ENCODE measurements around the gene PARD3. TPM values are rescaled to one million over a fixed set of nuclear protein-coding genes. Genes with fewer than 3 reads are reported as not detected.
"Not testable (repeated sequence)": the region's sequence is repeated elsewhere in the genome, so short reads cannot be mapped to it uniquely, and the experiment has no call there.

Gene PARD3
- total and polyA plus RNA-seq, 2 donors from 2014 or later, result 21.1 to 47.5 TPM

GRCh38 chr10:34744590-34744989, 70.5 kb downstream of the PARD3 start:
- FAIRE-seq (no peak), DNase-seq (no peak)
- H3K4me1 ChIP-seq (ENCODE audit: control insufficient read depth in 2 of 3, insufficient read depth in 2 of 3, low read depth in 1 of 3, low read length in 3 of 3), result peaks cover 0 to 15% (median 10%) of the 10 kb centered on the region in 3 donors
- no peaks in the 10 kb centered on the region for H3K9me3 ChIP-seq (ENCODE audit: control insufficient read depth in 2 of 3, insufficient read depth in 1 of 3, low read length in 3 of 3)
- no peaks in the 10 kb centered on the region for H3K36me3 ChIP-seq (ENCODE audit: control insufficient read depth in 2 of 3, insufficient read depth in 3 of 3, low read length in 3 of 3)
- TF ChIP-seq CTCF (IDR thresholded peaks at IDR 0.05; ENCODE audit: borderline replicate concordance, extremely low read depth, insufficient read depth), result no peak
- no peaks in the 10 kb centered on the region for H3K27me3 ChIP-seq (ENCODE audit: control insufficient read depth, insufficient read depth, low read length)
- intact Hi-C loops (cut with DNase I), result no loop called here
- no peak overlapping the region for H3K9ac ChIP-seq (ENCODE audit: low read length in 3 of 3)
- H3K27ac ChIP-seq (ENCODE audit: low read depth in 2 of 2, low read length in 2 of 2), result no peak overlapping the region
- no peak overlapping the region for H3K4me3 ChIP-seq (ENCODE audit: low read length in 3 of 3)

- Histone ChIP-seq H3K27me3 (ENCODE audit: control insufficient read depth, insufficient read depth, low read length) (no peaks in the 10 kb centered on the region), H3K27ac (ENCODE audit: low read depth in 2 of 2, low read length in 2 of 2) (no peak overlapping the region), H3K9ac (ENCODE audit: low read length in 3 of 3) (no peak overlapping the region), H3K4me3 (ENCODE audit: low read length in 3 of 3) (no peak overlapping the region), H3K9me3 (ENCODE audit: control insufficient read depth in 2 of 3, insufficient read depth in 1 of 3, low read length in 3 of 3) (no peaks in the 10 kb centered on the region), H3K4me1 (ENCODE audit: control insufficient read depth in 2 of 3, insufficient read depth in 2 of 3, low read depth in 1 of 3, low read length in 3 of 3) (peaks cover 0 to 17% (median 12%) of the 10 kb centered on the region in 3 donors), H3K36me3 (ENCODE audit: control insufficient read depth in 2 of 3, insufficient read depth in 3 of 3, low read length in 3 of 3) (no peaks in the 10 kb centered on the region)
- intact Hi-C loops (cut with DNase I), result no loop called here
- no peak for FAIRE-seq
- no peak for TF ChIP-seq CTCF (IDR thresholded peaks at IDR 0.05; ENCODE audit: borderline replicate concordance, extremely low read depth, insufficient read depth)
- DNase-seq, result no peak
These were observed 71.3 kb downstream of the PARD3 start for GRCh38 chr10:34743814-34744213.

DNA sequence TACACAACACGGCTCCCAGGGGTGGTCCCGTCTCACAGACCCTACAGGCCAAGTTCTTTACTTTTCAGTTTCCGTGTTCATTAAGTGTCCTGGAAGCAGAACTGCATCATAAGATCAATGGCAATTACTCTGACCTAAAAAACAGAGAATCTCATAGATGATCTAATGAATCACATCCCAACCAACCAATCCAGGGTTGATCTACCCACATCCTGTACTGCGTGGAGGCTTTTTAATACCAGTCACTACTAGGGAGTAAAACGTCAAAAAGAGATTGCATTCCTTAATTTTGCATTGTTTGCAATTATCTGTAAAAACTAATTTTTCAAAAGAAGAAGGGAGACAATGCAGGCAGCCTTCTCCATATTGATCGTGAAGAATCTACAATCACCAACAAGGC, 72.6 kb downstream of the PARD3 start:
- Histone ChIP-seq H3K4me3 (ENCODE audit: low read length in 3 of 3) (no peak overlapping the region), H3K27me3 (ENCODE audit: control insufficient read depth, insufficient read depth, low read length) (no peaks in the 10 kb centered on the region), H3K9me3 (ENCODE audit: control insufficient read depth in 2 of 3, insufficient read depth in 1 of 3, low read length in 3 of 3) (no peaks in the 10 kb centered on the region), H3K36me3 (ENCODE audit: control insufficient read depth in 2 of 3, insufficient read depth in 3 of 3, low read length in 3 of 3) (no peaks in the 10 kb centered on the region), H3K4me1 (ENCODE audit: control insufficient read depth in 2 of 3, insufficient read depth in 2 of 3, low read depth in 1 of 3, low read length in 3 of 3) (peaks cover 0 to 23% (median 11%) of the 10 kb centered on the region in 3 donors), H3K9ac (ENCODE audit: low read length in 3 of 3) (no peak overlapping the region), H3K27ac (ENCODE audit: low read depth in 2 of 2, low read length in 2 of 2) (no peak overlapping the region)
- TF ChIP-seq CTCF (IDR thresholded peaks at IDR 0.05; ENCODE audit: borderline replicate concordance, extremely low read depth, insufficient read depth), result no peak
- FAIRE-seq, result no peak
- intact Hi-C loops (cut with DNase I), result no loop called here
- no peak for DNase-seq

GRCh38 chr10:34741087-34741486, 74.0 kb downstream of the PARD3 start:
- H3K27me3 ChIP-seq (ENCODE audit: control insufficient read depth, insufficient read depth, low read length); H3K27ac ChIP-seq (ENCODE audit: low read depth in 2 of 2, low read length in 2 of 2); H3K36me3 ChIP-seq (ENCODE audit: control insufficient read depth in 2 of 3, insufficient read depth in 3 of 3, low read length in 3 of 3); intact Hi-C loops (cut with DNase I); H3K9ac ChIP-seq (ENCODE audit: low read length in 3 of 3); H3K4me3 ChIP-seq (ENCODE audit: low read length in 3 of 3); H3K9me3 ChIP-seq (ENCODE audit: control insufficient read depth in 2 of 3, insufficient read depth in 1 of 3, low read length in 3 of 3); FAIRE-seq; DNase-seq: not testable (repeated sequence)
- H3K4me1 ChIP-seq (ENCODE audit: control insufficient read depth in 2 of 3, insufficient read depth in 2 of 3, low read depth in 1 of 3, low read length in 3 of 3), result peaks cover 0 to 23% (median 14%) of the 10 kb centered on the region in 3 donors

All from kidney (tissue), 14 donors.